ENCODE measurements around the gene VAT1. TPM values are rescaled to one million over a fixed set of nuclear protein-coding genes. Genes with fewer than 3 reads are reported as not detected.
A peak's percentile ranks its signal among the peaks of the same experiment; 100 is the strongest.

The VAT1 gene
- polyA plus RNA-seq, 1 experiment, result 236 TPM

DNA sequence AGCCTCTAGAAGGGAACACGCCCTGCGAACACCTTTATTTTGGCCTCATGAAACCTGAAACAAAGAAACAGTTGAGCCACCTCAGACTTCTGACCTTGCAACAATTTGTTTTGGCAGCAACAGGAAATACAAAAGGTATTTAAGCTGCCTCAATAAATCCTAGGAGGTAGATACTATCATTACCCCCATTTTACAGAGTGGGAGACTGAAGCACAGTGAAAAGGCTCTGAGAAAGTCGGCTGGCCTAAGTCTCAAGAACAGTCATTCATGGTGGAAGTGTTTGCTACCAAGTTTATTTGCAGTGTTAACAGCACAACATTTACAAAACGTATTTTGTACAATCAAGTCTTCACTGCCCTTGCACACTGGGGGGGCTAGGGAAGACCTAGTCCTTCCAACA lies 21.8 kb upstream of the VAT1 start:
- Histone ChIP-seq H3K27ac (ENCODE audit: low read depth, low read length) (no peak overlapping the region), H3K27me3 (ENCODE audit: control insufficient read depth, insufficient read depth, low read length) (no peaks in the 10 kb centered on the region), H3K9me3 (ENCODE audit: control insufficient read depth, insufficient read depth, low read length) (no peaks in the 10 kb centered on the region), H3K4me3 (ENCODE audit: low read depth, low read length) (no peak overlapping the region)
- CTCF ChIA-PET, result no interaction called here
- TF ChIP-seq, protein P1, sequence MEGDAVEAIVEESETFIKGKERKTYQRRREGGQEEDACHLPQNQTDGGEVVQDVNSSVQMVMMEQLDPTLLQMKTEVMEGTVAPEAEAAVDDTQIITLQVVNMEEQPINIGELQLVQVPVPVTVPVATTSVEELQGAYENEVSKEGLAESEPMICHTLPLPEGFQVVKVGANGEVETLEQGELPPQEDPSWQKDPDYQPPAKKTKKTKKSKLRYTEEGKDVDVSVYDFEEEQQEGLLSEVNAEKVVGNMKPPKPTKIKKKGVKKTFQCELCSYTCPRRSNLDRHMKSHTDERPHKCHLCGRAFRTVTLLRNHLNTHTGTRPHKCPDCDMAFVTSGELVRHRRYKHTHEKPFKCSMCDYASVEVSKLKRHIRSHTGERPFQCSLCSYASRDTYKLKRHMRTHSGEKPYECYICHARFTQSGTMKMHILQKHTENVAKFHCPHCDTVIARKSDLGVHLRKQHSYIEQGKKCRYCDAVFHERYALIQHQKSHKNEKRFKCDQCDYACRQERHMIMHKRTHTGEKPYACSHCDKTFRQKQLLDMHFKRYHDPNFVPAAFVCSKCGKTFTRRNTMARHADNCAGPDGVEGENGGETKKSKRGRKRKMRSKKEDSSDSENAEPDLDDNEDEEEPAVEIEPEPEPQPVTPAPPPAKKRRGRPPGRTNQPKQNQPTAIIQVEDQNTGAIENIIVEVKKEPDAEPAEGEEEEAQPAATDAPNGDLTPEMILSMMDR (IDR thresholded peaks at IDR 0.05; ENCODE audit: low read depth, low read length), result no peak
- POLR2A ChIA-PET, result no interaction called here
- DNase-seq (ENCODE audit: low read depth, low spot score), result no peak

DNA sequence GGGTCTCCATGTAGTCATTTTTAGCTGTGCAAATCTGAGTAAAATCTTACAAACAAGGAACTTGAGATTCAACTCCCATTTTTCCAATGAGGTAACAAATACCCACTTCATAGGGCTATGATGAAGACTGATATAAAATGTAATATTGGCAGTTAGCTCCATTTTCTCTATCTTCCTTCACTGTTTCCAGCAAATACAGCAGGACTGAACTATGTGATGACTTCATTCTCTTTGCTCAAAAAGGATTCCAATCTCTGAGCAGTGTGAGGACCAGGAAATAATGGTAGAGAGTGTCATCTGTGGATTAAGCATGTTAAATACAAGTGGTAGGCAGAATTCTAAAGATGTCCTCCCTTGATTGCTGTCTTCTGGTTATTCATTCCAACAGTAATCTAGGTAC lies 21.1 kb upstream of the VAT1 start:
- Histone ChIP-seq H3K9me3 (ENCODE audit: control insufficient read depth, insufficient read depth, low read length) (no peaks in the 10 kb centered on the region), H3K27me3 (ENCODE audit: control insufficient read depth, insufficient read depth, low read length) (no peaks in the 10 kb centered on the region), H3K4me3 (ENCODE audit: low read depth, low read length) (no peak overlapping the region), H3K27ac (ENCODE audit: low read depth, low read length) (no peak overlapping the region)
- CTCF ChIA-PET, result no interaction called here
- DNase-seq (ENCODE audit: low read depth, low spot score), result no peak
- TF ChIP-seq, protein P1 (IDR thresholded peaks at IDR 0.05; ENCODE audit: low read depth, low read length), result no peak
- POLR2A ChIA-PET, result interaction anchor here (0.6 kb wide), 1 partner anchor 355 kb away, joined by 3 read pairs; the partner anchor contains the start of gene ARL4D

DNA sequence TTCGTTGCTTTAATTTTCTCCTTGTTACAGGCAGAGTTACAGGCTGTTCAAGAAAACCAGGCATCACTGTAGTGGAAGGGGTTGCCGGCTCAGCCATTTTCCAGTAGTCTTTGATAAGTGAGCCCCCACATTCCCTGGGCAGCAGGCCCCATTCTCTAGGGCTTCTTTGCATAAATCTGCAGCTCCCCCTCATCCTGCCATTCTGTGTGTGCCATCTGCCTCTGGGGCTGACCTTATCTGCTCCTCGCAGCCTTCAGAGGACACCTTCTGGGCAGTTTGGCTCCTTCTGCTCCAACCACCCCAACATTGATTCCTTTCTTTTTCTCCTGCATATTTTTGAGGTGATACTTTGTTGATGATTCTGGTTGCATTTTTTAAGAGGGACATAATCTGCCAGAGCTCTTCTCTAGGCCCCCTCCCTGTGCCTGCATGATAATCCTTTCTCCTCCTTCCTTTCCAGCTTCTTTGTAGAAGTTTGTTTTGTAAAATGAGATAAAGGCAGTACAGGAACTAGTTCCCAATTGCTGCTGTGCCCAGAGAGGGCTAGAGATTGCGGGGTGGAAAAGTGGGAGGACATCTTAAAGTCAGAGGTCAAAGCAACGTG lies 19.9 kb upstream of the VAT1 start:
- Histone ChIP-seq H3K27ac (ENCODE audit: low read depth, low read length) (peak overlapping the region; percentile 11), H3K9me3 (ENCODE audit: control insufficient read depth, insufficient read depth, low read length) (no peaks in the 10 kb centered on the region), H3K4me3 (ENCODE audit: low read depth, low read length) (no peak overlapping the region), H3K27me3 (ENCODE audit: control insufficient read depth, insufficient read depth, low read length) (no peaks in the 10 kb centered on the region)
- ChIA-PET CTCF (interaction anchor here (0.7 to 1.3 kb wide), 2 partner anchors 18 to 177 kb away, joined by 3 to 4 read pairs; no protein-coding TSS in a partner anchor), POLR2A (interaction anchor here (0.6 kb wide), 1 partner anchor 27 kb away, joined by 3 read pairs; no protein-coding TSS in a partner anchor)
- TF ChIP-seq, protein P1 (IDR thresholded peaks at IDR 0.05; ENCODE audit: low read depth, low read length), result no peak
- no peak for DNase-seq (ENCODE audit: low read depth, low spot score)

DNA sequence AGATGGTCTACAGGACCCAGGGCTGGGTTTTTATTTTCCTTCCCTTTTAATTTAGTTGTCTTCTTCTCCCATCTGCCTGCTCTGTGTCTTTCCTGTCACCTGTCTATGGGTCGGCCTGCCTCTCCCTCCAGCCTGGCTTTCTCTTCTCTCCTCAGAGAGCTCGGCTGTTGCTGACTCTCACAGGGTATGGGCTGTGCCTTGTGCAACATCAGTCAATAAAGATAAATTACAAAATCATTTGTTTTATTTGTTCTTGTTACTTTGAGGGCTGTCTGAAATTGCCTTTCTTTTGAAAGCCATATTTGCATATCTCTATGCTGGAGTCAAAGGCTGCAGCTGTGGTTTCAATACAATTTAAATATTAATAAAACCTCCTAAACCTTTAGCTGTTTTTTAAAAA lies 18.5 kb upstream of the VAT1 start:
- ChIA-PET POLR2A (no interaction called here), CTCF (no interaction called here)
- TF ChIP-seq, protein P1 (IDR thresholded peaks at IDR 0.05; ENCODE audit: low read depth, low read length), result no peak
- Histone ChIP-seq H3K9me3 (ENCODE audit: control insufficient read depth, insufficient read depth, low read length) (no peaks in the 10 kb centered on the region), H3K27me3 (ENCODE audit: control insufficient read depth, insufficient read depth, low read length) (no peaks in the 10 kb centered on the region), H3K4me3 (ENCODE audit: low read depth, low read length) (no peak overlapping the region), H3K27ac (ENCODE audit: low read depth, low read length) (no peak overlapping the region)
- DNase-seq (ENCODE audit: low read depth, low spot score), result no peak

DNA sequence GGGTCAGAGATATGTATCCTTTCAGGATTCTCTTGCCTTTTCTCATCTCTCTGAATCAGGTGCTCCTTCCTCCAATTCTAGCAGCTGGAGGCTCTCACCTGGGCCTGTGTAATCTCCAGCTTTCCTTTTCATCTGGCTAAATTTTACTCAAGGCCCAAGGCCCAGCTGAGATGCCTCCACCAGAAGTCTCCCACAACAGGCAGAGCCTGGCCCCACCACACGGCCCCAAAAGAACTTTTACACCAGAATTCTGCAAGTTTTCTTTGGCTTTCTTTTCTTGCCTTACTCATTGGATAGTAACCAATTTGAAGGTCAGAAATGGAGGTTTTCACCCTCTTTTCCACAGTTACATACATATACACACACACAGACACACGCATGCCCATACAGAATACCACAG lies 17.5 kb upstream of the VAT1 start:
- Histone ChIP-seq H3K27ac (ENCODE audit: low read depth, low read length) (no peak overlapping the region), H3K9me3 (ENCODE audit: control insufficient read depth, insufficient read depth, low read length) (no peaks in the 10 kb centered on the region), H3K27me3 (ENCODE audit: control insufficient read depth, insufficient read depth, low read length) (no peaks in the 10 kb centered on the region), H3K4me3 (ENCODE audit: low read depth, low read length) (no peak overlapping the region)
- DNase-seq (ENCODE audit: low read depth, low spot score), result no peak
- ChIA-PET POLR2A (no interaction called here), CTCF (no interaction called here)
- TF ChIP-seq, protein P1 (IDR thresholded peaks at IDR 0.05; ENCODE audit: low read depth, low read length), result no peak

All from AG04450 (cell line).